ENCODE data around the gene HTT. TPM values are rescaled to one million over a fixed set of nuclear protein-coding genes. Genes with fewer than 3 reads are reported as not detected.

The HTT gene
- total RNA-seq, 4 donors from 2014 or later, result 37.6 to 78.7 (median 56.3) TPM

DNA sequence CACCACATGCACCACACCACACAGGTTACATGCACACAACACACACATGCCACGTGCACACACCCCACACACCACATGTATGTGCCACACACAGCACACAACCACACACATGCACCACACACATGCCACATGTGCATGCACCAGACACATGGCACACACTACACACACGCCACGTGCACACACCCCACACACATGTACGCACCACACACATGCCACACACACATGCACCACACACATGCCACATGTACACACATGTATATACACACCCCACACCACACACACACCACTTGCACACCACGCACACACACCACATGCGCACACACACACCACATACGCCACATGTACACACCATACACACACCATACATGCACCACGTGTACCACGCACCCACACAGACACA lies 154.8 kb downstream of the HTT start:
- ATAC-seq (ENCODE audit: low FRiP score), result no peak
- DNase-seq (ENCODE audit: low spot score), result no peak
- no peak for TF ChIP-seq CTCF (IDR thresholded peaks at IDR 0.05)

GRCh38 chr4:3229964-3230363 lies 155.5 kb downstream of the HTT start:
- ATAC-seq (ENCODE audit: low FRiP score) (no peak), DNase-seq (ENCODE audit: low spot score) (no peak)
- TF ChIP-seq CTCF (IDR thresholded peaks at IDR 0.05), result no peak

DNA sequence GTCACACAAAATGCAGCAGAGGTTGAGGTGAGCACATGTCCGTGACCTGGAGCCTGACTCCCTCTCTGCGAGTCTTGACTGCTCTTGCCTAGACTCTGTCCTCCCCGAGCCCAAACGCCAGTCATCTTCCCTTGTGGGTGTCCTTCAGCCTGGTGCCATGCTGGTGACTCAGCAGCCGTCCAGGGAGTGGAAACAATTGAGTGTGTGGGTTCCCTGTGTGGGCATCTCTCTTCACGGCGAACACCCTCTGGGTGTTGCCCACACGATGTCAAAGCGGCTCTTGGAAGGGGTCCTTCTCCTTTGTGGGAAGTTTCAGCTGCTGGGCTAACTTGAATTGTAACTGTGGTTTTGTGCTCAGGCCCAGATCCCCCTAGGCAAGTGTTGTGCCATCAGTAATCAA lies 157.0 kb downstream of the HTT start:
- DNase-seq (ENCODE audit: low spot score), result no peak
- TF ChIP-seq CTCF (IDR thresholded peaks at IDR 0.05), result no peak
- no peak for ATAC-seq (ENCODE audit: low FRiP score)

- DNase-seq (ENCODE audit: low spot score) (no peak), ATAC-seq (ENCODE audit: low FRiP score) (no peak)
Measured at GRCh38 chr4:3232001-3232400, 157.5 kb downstream of the HTT start.

GRCh38 chr4:3232871-3233271 lies 158.4 kb downstream of the HTT start:
- DNase-seq (ENCODE audit: low spot score), result no peak
- TF ChIP-seq CTCF (IDR thresholded peaks at IDR 0.05), result no peak
- no peak for ATAC-seq (ENCODE audit: low FRiP score)

More at GRCh38 chr4:3232001-3232400, 157.5 kb downstream of the HTT start:
- TF ChIP-seq CTCF (IDR thresholded peaks at IDR 0.05), result no peak

GRCh38 chr4:3233391-3234071 lies 159.1 kb downstream of the HTT start:
- no peak for TF ChIP-seq CTCF (IDR thresholded peaks at IDR 0.05)
- ATAC-seq (ENCODE audit: low FRiP score) (no peak), DNase-seq (ENCODE audit: low spot score) (no peak)

Data from omental fat pad (tissue), 4 donors.